HG03457 (cell line): ENCODE data around the gene DENND11.

Experiments
- ATAC-seq: cut with Tn5 transposase; IDR thresholded peaks from one replicate; pipeline ENCODE4 v1.9.1; 2021; ENCODE audit warnings: moderate number of reproducible peaks; ENCODE audit not compliant: unreplicated experiment

The DENND11 gene

GRCh38 chr7:141686074-141686473 lies 15.9 kb downstream of the DENND11 start:
- no peak for ATAC-seq

- ATAC-seq = no peak
Observed at GRCh38 chr7:141685285-141686023, 16.5 kb downstream of the DENND11 start.

- ATAC-seq = no peak
Observed at GRCh38 chr7:141679014-141679413, 23.0 kb downstream of the DENND11 start.

- ATAC-seq = no peak
Observed at GRCh38 chr7:141676618-141677017, 25.3 kb downstream of the DENND11 start.

GRCh38 chr7:141675436-141676215 lies 26.3 kb downstream of the DENND11 start:
- no peak for ATAC-seq

- no peak for ATAC-seq
Observed at GRCh38 chr7:141674702-141675101, 27.3 kb downstream of the DENND11 start.

GRCh38 chr7:141674171-141674671 lies 27.7 kb downstream of the DENND11 start:
- no peak for ATAC-seq

GRCh38 chr7:141673346-141673745 lies 28.6 kb downstream of the DENND11 start:
- no peak for ATAC-seq

GRCh38 chr7:141671705-141672496 lies 30.1 kb downstream of the DENND11 start:
- ATAC-seq = no peak

- no peak for ATAC-seq
Observed at GRCh38 chr7:141668853-141669252, 33.1 kb downstream of the DENND11 start.

GRCh38 chr7:141666071-141666470 lies 35.9 kb downstream of the DENND11 start:
- ATAC-seq = no peak

GRCh38 chr7:141665208-141666035 lies 36.5 kb downstream of the DENND11 start:
- ATAC-seq = no peak

- ATAC-seq = no peak
Observed at GRCh38 chr7:141664450-141664849, 37.5 kb downstream of the DENND11 start.

- no peak for ATAC-seq
Observed at GRCh38 chr7:141663081-141663849, 38.7 kb downstream of the DENND11 start.

GRCh38 chr7:141660259-141660658 lies 41.7 kb downstream of the DENND11 start:
- no peak for ATAC-seq

GRCh38 chr7:141659501-141659900 lies 42.5 kb downstream of the DENND11 start:
- ATAC-seq = no peak

- ATAC-seq = peak; percentile 84
Observed at GRCh38 chr7:141654551-141654950, 47.4 kb downstream of the DENND11 start.

GRCh38 chr7:141652691-141653090 lies 49.3 kb downstream of the DENND11 start:
- no peak for ATAC-seq
